Neural progenitor cell (in vitro differentiated cells): ENCODE measurements around the gene ADGRF5.

Experiments used
- CTCF ChIP-seq: fragments of 200-600 bp; sonication (generic); IDR thresholded peaks from 2 replicates; pipeline ENCODE4 v1.5.1; 2017; ENCODE audit warnings: antibody characterized with exemption, mild to moderate bottlenecking
- EZH2 ChIP-seq: fragments of 200-600 bp; sonication (generic); IDR thresholded peaks from 2 replicates; pipeline ENCODE4 v1.6.1; 2017; ENCODE audit warnings: antibody characterized with exemption, mild to moderate bottlenecking, moderate library complexity

- TF ChIP-seq CTCF (no peak), EZH2 (no peak)
These were observed 88.9 kb downstream of the ADGRF5 start for GRCh38 chr6:46832816-46833215.
